ENCODE measurements around the gene FAM118B.

DNA sequence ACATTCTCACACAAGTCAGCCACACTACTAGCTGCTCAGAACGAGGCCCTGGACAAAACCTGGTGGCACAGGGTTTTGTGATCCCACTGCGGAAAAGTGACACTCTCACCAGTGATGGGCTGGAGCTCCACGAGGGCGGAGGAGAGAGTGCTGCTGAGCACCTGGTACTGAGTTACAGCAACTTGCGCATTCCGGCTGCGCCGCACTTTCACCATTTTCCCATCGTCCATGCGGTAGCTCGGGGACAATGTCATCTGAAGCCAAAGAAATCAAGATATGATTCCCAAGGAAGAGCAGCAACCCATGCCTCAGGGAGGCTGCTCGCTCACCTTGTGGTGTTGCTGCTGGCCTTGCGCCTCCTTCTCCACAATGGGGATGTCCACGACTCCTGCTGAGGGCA is 6.2 kb upstream of the FAM118B start:
- TF ChIP-seq, protein P1, sequence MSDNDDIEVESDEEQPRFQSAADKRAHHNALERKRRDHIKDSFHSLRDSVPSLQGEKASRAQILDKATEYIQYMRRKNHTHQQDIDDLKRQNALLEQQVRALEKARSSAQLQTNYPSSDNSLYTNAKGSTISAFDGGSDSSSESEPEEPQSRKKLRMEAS (IDR thresholded peaks at IDR 0.05) = no peak
- TF ChIP-seq RAD21 (IDR thresholded peaks at IDR 0.05; ENCODE audit: low read depth) (no peak), CEBPB (IDR thresholded peaks at IDR 0.05) (no peak), TAF1 (IDR thresholded peaks at IDR 0.05; ENCODE audit: low read depth) (no peak), CREB1 (IDR thresholded peaks at IDR 0.05; ENCODE audit: low read depth) (no peak), ZBTB7A (IDR thresholded peaks at IDR 0.05; ENCODE audit: low read depth) (no peak), EGR1 (IDR thresholded peaks at IDR 0.05) (no peak), NFIC (IDR thresholded peaks at IDR 0.05) (no peak), TEAD4 (IDR thresholded peaks at IDR 0.05) (no peak), EP300 (IDR thresholded peaks at IDR 0.05; ENCODE audit: borderline replicate concordance) (no peak), FOXM1 (IDR thresholded peaks at IDR 0.05; ENCODE audit: borderline replicate concordance, low read depth) (no peak), TCF12 (IDR thresholded peaks at IDR 0.05; ENCODE audit: low read depth) (no peak)
- TF ChIP-seq, protein P2, sequence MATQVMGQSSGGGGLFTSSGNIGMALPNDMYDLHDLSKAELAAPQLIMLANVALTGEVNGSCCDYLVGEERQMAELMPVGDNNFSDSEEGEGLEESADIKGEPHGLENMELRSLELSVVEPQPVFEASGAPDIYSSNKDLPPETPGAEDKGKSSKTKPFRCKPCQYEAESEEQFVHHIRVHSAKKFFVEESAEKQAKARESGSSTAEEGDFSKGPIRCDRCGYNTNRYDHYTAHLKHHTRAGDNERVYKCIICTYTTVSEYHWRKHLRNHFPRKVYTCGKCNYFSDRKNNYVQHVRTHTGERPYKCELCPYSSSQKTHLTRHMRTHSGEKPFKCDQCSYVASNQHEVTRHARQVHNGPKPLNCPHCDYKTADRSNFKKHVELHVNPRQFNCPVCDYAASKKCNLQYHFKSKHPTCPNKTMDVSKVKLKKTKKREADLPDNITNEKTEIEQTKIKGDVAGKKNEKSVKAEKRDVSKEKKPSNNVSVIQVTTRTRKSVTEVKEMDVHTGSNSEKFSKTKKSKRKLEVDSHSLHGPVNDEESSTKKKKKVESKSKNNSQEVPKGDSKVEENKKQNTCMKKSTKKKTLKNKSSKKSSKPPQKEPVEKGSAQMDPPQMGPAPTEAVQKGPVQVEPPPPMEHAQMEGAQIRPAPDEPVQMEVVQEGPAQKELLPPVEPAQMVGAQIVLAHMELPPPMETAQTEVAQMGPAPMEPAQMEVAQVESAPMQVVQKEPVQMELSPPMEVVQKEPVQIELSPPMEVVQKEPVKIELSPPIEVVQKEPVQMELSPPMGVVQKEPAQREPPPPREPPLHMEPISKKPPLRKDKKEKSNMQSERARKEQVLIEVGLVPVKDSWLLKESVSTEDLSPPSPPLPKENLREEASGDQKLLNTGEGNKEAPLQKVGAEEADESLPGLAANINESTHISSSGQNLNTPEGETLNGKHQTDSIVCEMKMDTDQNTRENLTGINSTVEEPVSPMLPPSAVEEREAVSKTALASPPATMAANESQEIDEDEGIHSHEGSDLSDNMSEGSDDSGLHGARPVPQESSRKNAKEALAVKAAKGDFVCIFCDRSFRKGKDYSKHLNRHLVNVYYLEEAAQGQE (IDR thresholded peaks at IDR 0.05; ENCODE audit: low read depth) = no peak
- TF ChIP-seq, protein P3, sequence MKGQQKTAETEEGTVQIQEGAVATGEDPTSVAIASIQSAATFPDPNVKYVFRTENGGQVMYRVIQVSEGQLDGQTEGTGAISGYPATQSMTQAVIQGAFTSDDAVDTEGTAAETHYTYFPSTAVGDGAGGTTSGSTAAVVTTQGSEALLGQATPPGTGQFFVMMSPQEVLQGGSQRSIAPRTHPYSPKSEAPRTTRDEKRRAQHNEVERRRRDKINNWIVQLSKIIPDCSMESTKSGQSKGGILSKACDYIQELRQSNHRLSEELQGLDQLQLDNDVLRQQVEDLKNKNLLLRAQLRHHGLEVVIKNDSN (IDR thresholded peaks at IDR 0.05) = no peak
